IPS-18c (cell line): Measurements from ENCODE around the gene OTOS.

Experiments
- H3K4me3 ChIP-seq: 2 replicates; pipeline ENCODE4 v1.7.0; 2013; ENCODE audit warnings: low read depth, mild to moderate bottlenecking, low read length, moderate library complexity; ENCODE audit not compliant: insufficient read depth
- H3K9me3 ChIP-seq: one replicate; pipeline ENCODE4 v1.6.1; 2013; ENCODE audit warnings: mild to moderate bottlenecking, low read length, moderate library complexity; ENCODE audit not compliant: control insufficient read depth, insufficient read depth

OTOS gene

GRCh38 chr2:240143801-240144648 lies 3.6 kb upstream of the OTOS start:
- peaks cover 2% of the 10 kb centered on the region for H3K9me3 ChIP-seq

GRCh38 chr2:240143276-240143675 lies 2.8 kb upstream of the OTOS start:
- H3K9me3 ChIP-seq: peaks cover 2% of the 10 kb centered on the region
- H3K4me3 ChIP-seq: no peak overlapping the region

More at GRCh38 chr2:240143801-240144648, 3.6 kb upstream of the OTOS start:
- no peak overlapping the region for H3K4me3 ChIP-seq

- Histone ChIP-seq H3K4me3 (no peak overlapping the region), H3K9me3 (peaks cover 2% of the 10 kb centered on the region)
These were observed 2.4 kb upstream of the OTOS start for GRCh38 chr2:240142859-240143258.

GRCh38 chr2:240142256-240142775 lies 1.9 kb upstream of the OTOS start:
- Histone ChIP-seq H3K4me3 (no peak overlapping the region), H3K9me3 (peaks cover 2% of the 10 kb centered on the region)

- H3K4me3 ChIP-seq: no peak overlapping the region
- peaks cover 2% of the 10 kb centered on the region for H3K9me3 ChIP-seq
These were observed 1.3 kb upstream of the OTOS start for GRCh38 chr2:240141736-240142135.

GRCh38 chr2:240140920-240141319 lies 462 bp upstream of the OTOS start:
- no peak overlapping the region for H3K4me3 ChIP-seq
- peaks cover 2% of the 10 kb centered on the region for H3K9me3 ChIP-seq

- peaks cover 2% of the 10 kb centered on the region for H3K9me3 ChIP-seq
- H3K4me3 ChIP-seq: no peak overlapping the region
These were observed 628 bp downstream of the OTOS start for GRCh38 chr2:240139666-240140393.

- H3K9me3 ChIP-seq: peaks cover 2% of the 10 kb centered on the region
- no peak overlapping the region for H3K4me3 ChIP-seq
These were observed 1.4 kb downstream of the OTOS start for GRCh38 chr2:240139011-240139441.

- Histone ChIP-seq H3K4me3 (no peak overlapping the region), H3K9me3 (peaks cover 2% of the 10 kb centered on the region)
These were observed 2.0 kb downstream of the OTOS start for GRCh38 chr2:240138254-240138984.

- Histone ChIP-seq H3K4me3 (no peak overlapping the region), H3K9me3 (peaks cover 2% of the 10 kb centered on the region)
These were observed 2.7 kb downstream of the OTOS start for GRCh38 chr2:240137596-240138253.

GRCh38 chr2:240136671-240137292 lies 3.7 kb downstream of the OTOS start:
- Histone ChIP-seq H3K4me3 (peak overlapping the region; percentile 91), H3K9me3 (peaks cover 2% of the 10 kb centered on the region)

- H3K4me3 ChIP-seq: peak within 1 kb of the TSS; percentile 91
- peaks cover 2% of the 10 kb centered on the region for H3K9me3 ChIP-seq
These were observed 4.3 kb downstream of the OTOS start, which contains the start of gene COPS9 for GRCh38 chr2:240136013-240136670. TSS of gene COPS9 (minus strand) at chr2:240136305. CDS start at chr2:240136284, 21 bp downstream.

- H3K9me3 ChIP-seq: peaks cover 2% of the 10 kb centered on the region
- peak overlapping the region; percentile 91 for H3K4me3 ChIP-seq
These were observed 4.8 kb downstream of the OTOS start for GRCh38 chr2:240135706-240136012.

GRCh38 chr2:240134956-240135520 lies 5.4 kb downstream of the OTOS start:
- Histone ChIP-seq H3K9me3 (no peaks in the 10 kb centered on the region), H3K4me3 (peak overlapping the region; percentile 91)

GRCh38 chr2:240134466-240134865 lies 6.0 kb downstream of the OTOS start:
- Histone ChIP-seq H3K4me3 (peak overlapping the region; percentile 15; the same call in 1 of the 2 replicates), H3K9me3 (no peaks in the 10 kb centered on the region)

GRCh38 chr2:240133401-240133800 lies 7.1 kb downstream of the OTOS start:
- H3K9me3 ChIP-seq: no peaks in the 10 kb centered on the region
- H3K4me3 ChIP-seq: no peak overlapping the region
